ENCODE results near the gene ZNF574. TPM values are rescaled to one million over a fixed set of nuclear protein-coding genes. Genes with fewer than 3 reads are reported as not detected.

Gene ZNF574
- total RNA-seq, 1 experiment from 2014 or later: 35.6 TPM

- peaks cover 13% of the 10 kb centered on the region for H3K79me1 ChIP-seq (ENCODE audit: insufficient read depth, low read depth, low read length, poor library complexity, severe bottlenecking)
- H4K8ac ChIP-seq (replicated peaks; ENCODE audit: insufficient read length, low read depth, low read length): no peak overlapping the region
- H3K23ac ChIP-seq (ENCODE audit: insufficient read length, low read depth, low read length): no peak overlapping the region
- H2BK5ac ChIP-seq (ENCODE audit: insufficient read length, low read length): no peak overlapping the region
- H2BK12ac ChIP-seq (ENCODE audit: insufficient read length, low read depth, low read length): no peak overlapping the region
- H3K36me3 Mint-ChIP-seq (ENCODE audit: insufficient read depth in 1 of 3, low read depth in 3 of 3): peaks cover 37 to 49% (median 43%) of the 10 kb centered on the region in 3 experiments
- H3K56ac ChIP-seq (ENCODE audit: insufficient read length, low read depth, low read length): no peak overlapping the region
- WGBS (ENCODE audit: extremely low coverage, insufficient read length, low lambda C conversion rate): no CpG with 5 or more reads among the region's 44 CpGs
- DNase-seq: no peak
- H3K18ac ChIP-seq (ENCODE audit: insufficient read length, low read depth, low read length): no peak overlapping the region
- no peaks in the 10 kb centered on the region for H3K9me3 ChIP-seq (ENCODE audit: control insufficient read depth, low read depth, low read length)
- peaks cover 21% of the 10 kb centered on the region for H3K79me2 ChIP-seq (ENCODE audit: insufficient read depth, low read length)
- H2AFZ ChIP-seq (ENCODE audit: low read length): no peak overlapping the region
- no peaks in the 10 kb centered on the region for H3K27me3 ChIP-seq (ENCODE audit: insufficient read depth, low read length)
- H3K4me1 Mint-ChIP-seq: peaks cover 20 to 26% of the 10 kb centered on the region in 2 experiments
- H3K4me3 Mint-ChIP-seq: no peak overlapping the region; a peak in 1 of 5 replicates
- H3K9ac ChIP-seq (ENCODE audit: extremely low read depth, insufficient read length, low read length): no peak overlapping the region
- no peaks in the 10 kb centered on the region for H3K9me3 Mint-ChIP-seq
- H4K5ac ChIP-seq (ENCODE audit: insufficient read length, low read depth, low read length): no peak overlapping the region
- no peak overlapping the region for H3K27ac ChIP-seq (ENCODE audit: insufficient read length, low read depth, low read length)
- no peaks in the 10 kb centered on the region for H4K20me1 ChIP-seq (ENCODE audit: control insufficient read depth, insufficient read depth, insufficient read length)
- H3K27ac Mint-ChIP-seq: no peak overlapping the region
- H3K4ac ChIP-seq (ENCODE audit: low read depth, low read length): no peak overlapping the region
- no peak overlapping the region for H2AK5ac ChIP-seq (ENCODE audit: insufficient read length, low read length)
- H2BK120ac ChIP-seq (ENCODE audit: low read depth, low read length, poor library complexity, severe bottlenecking): no peak overlapping the region
- no peak overlapping the region for H4K91ac ChIP-seq (ENCODE audit: insufficient read length, low read depth, low read length)
- H3K4me1 ChIP-seq (ENCODE audit: insufficient read depth, low read length): no peaks in the 10 kb centered on the region; the same call in 1 of the 2 replicates
- H2BK20ac ChIP-seq (ENCODE audit: low read depth, low read length, poor library complexity, severe bottlenecking): no peak overlapping the region
- TF ChIP-seq CTCF (conservative IDR thresholded peaks at IDR 0.05): no peak
- no peak overlapping the region for H3T11ph ChIP-seq (ENCODE audit: low read length)
- H3K27me3 Mint-ChIP-seq (ENCODE audit: low read depth): no peaks in the 10 kb centered on the region; the same call in 1 of the 2 replicates
- H2BK15ac ChIP-seq (ENCODE audit: low read depth, low read length): no peak overlapping the region
- no peak overlapping the region for H3K14ac ChIP-seq (ENCODE audit: insufficient read depth, low read length)
- no peak overlapping the region for H3K4me2 ChIP-seq (ENCODE audit: insufficient read depth, insufficient read length, low read length)
- peaks cover 11% of the 10 kb centered on the region for H3K23me2 ChIP-seq (ENCODE audit: insufficient read length, low read depth, low read length, poor library complexity, severe bottlenecking)
Observed at GRCh38 chr19:42079886-42080763, 4.2 kb downstream of the ZNF574 start.

Measured in H9 (cell line).